Endothelial cell of umbilical vein (primary cell): ENCODE measurements around the gene CFP. TPM values are rescaled to one million over a fixed set of nuclear protein-coding genes. Genes with fewer than 3 reads are reported as not detected.

Experiments
- BruUV-seq: library from RNA; stranded (reverse); fragments of 400-500 nt; replicated peaks from 2 replicates; lab custom pipeline; 2021; lab: Mats Ljungman, UMichigan
- CTCF ChIA-PET: fragments of 300-600, 350-600 bp; sonication (Branson Sonifier 250); formaldehyde crosslinking; loops from one replicate; lab custom pipeline; 2021; ENCODE audit warnings: antibody characterized with exemption, inconsistent platforms; lab: Charles Lee
- POLR2A ChIA-PET: fragments of 300-600, 350-600 bp; sonication (Branson Sonifier 250); formaldehyde crosslinking; loops from one replicate; lab custom pipeline; 2021; ENCODE audit warnings: antibody characterized with exemption, inconsistent platforms; lab: Charles Lee
- DNase-seq: peaks from one replicate; pipeline ENCODE4 v3.0.0-alpha.2; 2011; ENCODE audit warnings: low read depth, low spot score
- FAIRE-seq: peaks from 2 replicates; lab custom pipeline; 2011; peaks lifted over from hg19 to GRCh38; lab: Jason Lieb, UNC
- H2AFZ ChIP-seq: 2 replicates; pipeline ENCODE4 v1.6.0; 2012; ENCODE audit warnings: low read depth, low read length, control low read depth, inconsistent platforms
- H3K27ac ChIP-seq: 2 replicates; pipeline ENCODE4 v1.5.1; 2011; ENCODE audit warnings: low read depth, mild to moderate bottlenecking, control low read depth, low read length, moderate library complexity; ENCODE audit not compliant: insufficient read depth
- H3K27me3 ChIP-seq, 2 experiments: 2 replicates each; pipeline versions ENCODE4 v1.6.0 to v1.6.1; 2011; ENCODE audit warnings: low read length in 2 of 2, mixed read lengths in 1 of 2; ENCODE audit not compliant: control insufficient read depth in 2 of 2, insufficient read depth in 2 of 2
- H3K36me3 ChIP-seq, 2 experiments: 2 replicates in 1 of 2; 3 replicates in 1 of 2; pipeline ENCODE4 v1.5.1; 2011; ENCODE audit warnings: low read length in 2 of 2, mild to moderate bottlenecking in 1 of 2, moderate library complexity in 1 of 2; ENCODE audit not compliant: control insufficient read depth in 2 of 2, insufficient read depth in 2 of 2; ENCODE audit errors: extremely low read depth in 1 of 2
- H3K4me1 ChIP-seq: 3 replicates; pipeline ENCODE4 v1.5.1; 2011; ENCODE audit warnings: mild to moderate bottlenecking, low read length; ENCODE audit not compliant: control insufficient read depth, insufficient read depth; ENCODE audit errors: extremely low read depth
- H3K4me2 ChIP-seq: 2 replicates; pipeline ENCODE4 v1.6.1; 2011; ENCODE audit warnings: low read length, control low read depth, mixed read lengths; ENCODE audit not compliant: insufficient read depth
- H3K4me3 ChIP-seq, 3 experiments: fragments of 200-600 bp in 1 of 3; sonication (generic), shearing (Covaris generic) in 1 of 3; replicated peaks in 1 of 3; 2 replicates each; pipeline ENCODE4 v1.5.1; 2011 to 2016; ENCODE audit warnings: control low read depth in 3 of 3, low read length in 3 of 3, mild to moderate bottlenecking in 2 of 3, inconsistent platforms in 1 of 3, low read depth in 1 of 3, moderate library complexity in 1 of 3; ENCODE audit not compliant: insufficient read depth in 1 of 3
- H3K79me2 ChIP-seq: 2 replicates; pipeline ENCODE4 v1.6.0; 2012; ENCODE audit warnings: low read length, inconsistent platforms; ENCODE audit not compliant: control insufficient read depth, insufficient read depth
- H3K9ac ChIP-seq: replicated peaks from 2 replicates; pipeline ENCODE3; 2011; ENCODE audit warnings: low read length, control low read depth; ENCODE audit not compliant: insufficient read depth; ENCODE audit errors: extremely low read depth
- H3K9me1 ChIP-seq: replicated peaks from 3 replicates; pipeline ENCODE4 v1.6.0; 2011; ENCODE audit warnings: mild to moderate bottlenecking, low read length; ENCODE audit not compliant: control insufficient read depth, insufficient read depth; ENCODE audit errors: extremely low read depth
- H3K9me3 ChIP-seq: replicated peaks from 2 replicates; pipeline ENCODE4 v1.5.1; 2012; ENCODE audit warnings: low read length, inconsistent platforms; ENCODE audit not compliant: control insufficient read depth, insufficient read depth
- H4K20me1 ChIP-seq: replicated peaks from 2 replicates; pipeline ENCODE3; 2011; ENCODE audit warnings: mild to moderate bottlenecking, low read length; ENCODE audit not compliant: control insufficient read depth, insufficient read depth; ENCODE audit errors: extremely low read depth
- CTCF ChIP-seq, 2 donors: IDR thresholded peaks; 1 replicate in 1 of 2; 2 replicates in 1 of 2; pipeline ENCODE4 v1.5.1; 2011; ENCODE audit warnings: low read length in 2 of 2, mild to moderate bottlenecking in 2 of 2, moderate library complexity in 2 of 2, control low read depth in 1 of 2, inconsistent platforms in 1 of 2, low read depth in 1 of 2; ENCODE audit not compliant: insufficient read depth in 1 of 2; ENCODE audit errors: extremely low read depth in 1 of 2
- EZH2 ChIP-seq: IDR thresholded peaks from 2 replicates; pipeline ENCODE4 v1.6.1; 2012; ENCODE audit warnings: borderline replicate concordance, low read depth, mild to moderate bottlenecking, moderate library complexity, low read length, inconsistent platforms; ENCODE audit not compliant: severe bottlenecking
- FOS ChIP-seq: IDR thresholded peaks from 2 replicates; pipeline ENCODE4 v1.6.1; 2011; ENCODE audit warnings: mild to moderate bottlenecking, low read length, moderate library complexity, borderline replicate concordance; ENCODE audit not compliant: insufficient read depth
- GATA2 ChIP-seq: IDR thresholded peaks from 2 replicates; pipeline ENCODE4 v1.7.0; 2011; ENCODE audit warnings: low read depth, mild to moderate bottlenecking, moderate library complexity, mixed read lengths, low read length; ENCODE audit not compliant: insufficient read length, insufficient read depth
- JUN ChIP-seq: IDR thresholded peaks from 2 replicates; pipeline ENCODE4 v1.6.1; 2011; ENCODE audit warnings: borderline replicate concordance, low read depth; ENCODE audit not compliant: insufficient read length, insufficient read depth
- MYC ChIP-seq: IDR thresholded peaks from one replicate; pipeline ENCODE4 v1.6.1; 2011; ENCODE audit warnings: mild to moderate bottlenecking, low read depth, low read length
- POLR2A ChIP-seq: IDR thresholded peaks from 2 replicates; pipeline ENCODE4 v1.6.1; 2012; ENCODE audit warnings: low read depth, mild to moderate bottlenecking, control low read depth, low read length
- POLR2AphosphoS5 ChIP-seq: IDR thresholded peaks from 2 replicates; pipeline ENCODE4 v1.6.1; 2012; ENCODE audit warnings: low read depth, mild to moderate bottlenecking, control low read depth, low read length, moderate library complexity; ENCODE audit not compliant: insufficient read depth
- dilution Hi-C: fragments of 300-500 bp; cut with MboI; formaldehyde crosslinking; loops from one replicate; pipeline ENCODE4 v1.15.0; 2019; ENCODE audit warnings: low sequenced_read_pairs; ENCODE audit not compliant: extremely low pct_ligation_motif_present
- intact Hi-C: fragments of 100-400 bp; cut with micrococcal nuclease; formaldehyde crosslinking; loops from one replicate; pipeline ENCODE4 v1.10.0; 2022
- polyA plus RNA-seq, 4 experiments: library from polyadenylated mRNA; depleted of rRNA in 3 of 4; stranded (reverse) in 3 of 4; unstranded in 1 of 4; fragments of >200 nt; gene quantifications; 2 replicates each; pipeline versions ENCODE4 v1.2.1 to v1.2.3, GENCODE V29; 2011 to 2012; ENCODE audit warnings: missing spikeins in 1 of 4
- total RNA-seq: library from RNA; stranded (reverse); gene quantifications from 2 replicates; pipeline ENCODE4 v1.2.3, GENCODE V29; 2021
- TF ChIP-seq, protein P1 (sequence below): IDR thresholded peaks from 2 replicates; pipeline ENCODE4 v1.6.1; 2011; ENCODE audit not compliant: insufficient read depth, insufficient read length

Gene CFP
- total and polyA plus RNA-seq, 2 donors (not counting 3 experiments of a cell fraction or from before 2014, with no cell fraction given): 0.69 to 1.00 TPM

DNA sequence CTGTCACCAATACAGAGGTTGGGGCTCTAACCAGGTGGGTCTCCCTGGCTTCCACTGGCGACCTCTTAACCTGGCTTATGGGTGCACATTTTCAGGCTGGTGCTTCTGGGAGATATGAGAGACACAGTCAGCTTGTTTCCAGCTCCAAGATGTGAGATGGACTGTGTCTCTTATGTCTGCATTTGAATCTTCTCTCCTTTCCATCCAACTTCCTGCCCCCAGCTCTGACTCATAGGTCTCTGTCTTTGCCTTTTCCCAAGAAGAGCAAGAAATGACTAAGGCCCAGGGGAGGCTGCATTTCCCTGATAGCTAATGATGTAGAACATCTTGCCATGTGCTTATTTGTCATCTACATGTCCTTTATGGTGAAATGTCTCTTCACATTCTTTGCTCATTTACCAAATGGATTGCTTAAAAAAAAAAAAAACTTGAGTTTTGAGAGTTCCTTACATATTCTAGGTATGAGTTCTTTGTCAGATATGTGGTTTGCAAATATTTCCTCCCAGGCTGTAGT lies 32.5 kb upstream of the CFP start:
- CTCF ChIA-PET: interaction anchor here (1.2 kb wide), 1 partner anchor 365 kb away, joined by 3 read pairs; no protein-coding TSS in a partner anchor
- Histone ChIP-seq H3K9ac (no peak overlapping the region), H3K79me2 (peaks cover 4% of the 10 kb centered on the region), H3K4me3 (no peak overlapping the region), H2AFZ (no peak overlapping the region), H3K36me3 (peaks cover 0 to 2% of the 10 kb centered on the region in 2 experiments), H3K9me1 (no peaks in the 10 kb centered on the region), H3K4me2 (no peak overlapping the region), H3K27me3 (no peaks in the 10 kb centered on the region), H3K27ac (no peak overlapping the region), H4K20me1 (no peaks in the 10 kb centered on the region), H3K9me3 (no peaks in the 10 kb centered on the region), H3K4me1 (peaks cover 5% of the 10 kb centered on the region)
- dilution Hi-C loops: no loop called here
- DNase-seq (no peak), FAIRE-seq (no peak)
- TF ChIP-seq, protein P1, sequence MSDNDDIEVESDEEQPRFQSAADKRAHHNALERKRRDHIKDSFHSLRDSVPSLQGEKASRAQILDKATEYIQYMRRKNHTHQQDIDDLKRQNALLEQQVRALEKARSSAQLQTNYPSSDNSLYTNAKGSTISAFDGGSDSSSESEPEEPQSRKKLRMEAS: no peak
- no peak for TF ChIP-seq MYC
- TF ChIP-seq JUN: no peak
- TF ChIP-seq POLR2AphosphoS5: no peak
- no peak for TF ChIP-seq EZH2
- TF ChIP-seq FOS: no peak
- no peak for TF ChIP-seq POLR2A
- TF ChIP-seq GATA2: no peak
- no peak for TF ChIP-seq CTCF (IDR thresholded peaks at IDR 0.05; ENCODE audit: extremely low read depth in 1 of 2, insufficient read depth in 1 of 2, low read depth in 1 of 2, low read length in 2 of 2)
- BruUV-seq: no TSS peak
- intact Hi-C loops: no loop called here
- POLR2A ChIA-PET: no interaction called here
